SK-N-SH treated with all-trans-retinoic acid at 6 μM for 48 hours (cell line): ENCODE data around the gene VPREB1.

Experiments
- CREB5 ChIP-seq: fragments of 250-450 bp; sonication (Bioruptor Pico); IDR thresholded peaks from 2 replicates; pipeline ENCODE4 v1.5.1; 2020; ENCODE audit warnings: low read depth, mild to moderate bottlenecking, moderate library complexity
- ISL1 ChIP-seq: fragments of 250-450 bp; sonication (Bioruptor Pico); IDR thresholded peaks from 2 replicates; pipeline ENCODE4 v2.1.2; 2022; ENCODE audit warnings: mild to moderate bottlenecking, moderate library complexity
- PATZ1 ChIP-seq: fragments of 250-450 bp; sonication (Bioruptor Pico); IDR thresholded peaks from 2 replicates; pipeline ENCODE4 v1.8.0; 2020; ENCODE audit warnings: mild to moderate bottlenecking, moderate library complexity, borderline replicate concordance
- RARB ChIP-seq: fragments of 250-450 bp; sonication (Bioruptor Pico); IDR thresholded peaks from 2 replicates; pipeline ENCODE4 v1.8.0; 2021; ENCODE audit warnings: mild to moderate bottlenecking, moderate library complexity
- TCF4 ChIP-seq: fragments of 250-450 bp; sonication (Bioruptor Pico); IDR thresholded peaks from 2 replicates; pipeline ENCODE4 v1.8.0; 2021; ENCODE audit warnings: mild to moderate bottlenecking, moderate library complexity, borderline replicate concordance
- TOX ChIP-seq: fragments of 250-450 bp; sonication (Bioruptor Pico); IDR thresholded peaks from 2 replicates; pipeline ENCODE4 v1.8.0; 2021; ENCODE audit warnings: mild to moderate bottlenecking, moderate library complexity, borderline replicate concordance
- TSHZ2 ChIP-seq: fragments of 250-450 bp; sonication (Bioruptor Pico); IDR thresholded peaks from 2 replicates; pipeline ENCODE4 v1.5.0; 2020; ENCODE audit warnings: mild to moderate bottlenecking, moderate library complexity
- ZFP3 ChIP-seq: fragments of 250-450 bp; sonication (Bioruptor Pico); IDR thresholded peaks from 2 replicates; pipeline ENCODE4 v1.5.0; 2020; ENCODE audit warnings: mild to moderate bottlenecking, moderate library complexity
- ZFP30 ChIP-seq: fragments of 450-650 bp; formaldehyde crosslinking; IDR thresholded peaks from 2 replicates; pipeline ENCODE4 v1.5.0; 2022; ENCODE audit warnings: mild to moderate bottlenecking, moderate library complexity
- ZNF565 ChIP-seq: fragments of 450-650 bp; formaldehyde crosslinking; conservative IDR thresholded peaks from 2 replicates; pipeline ENCODE4 v1.5.0; 2020; ENCODE audit warnings: low read depth, mild to moderate bottlenecking, moderate library complexity

GRCh38 chr22:22194931-22195264 is 49.7 kb upstream of the VPREB1 start:
- TF ChIP-seq ZFP30 (CRISPR knock-in tag): no peak
- no peak for TF ChIP-seq TOX (CRISPR knock-in tag)
- TF ChIP-seq ZNF565 (CRISPR knock-in tag): no peak
- TF ChIP-seq ZFP3 (CRISPR knock-in tag): no peak
- no peak for TF ChIP-seq ISL1 (CRISPR knock-in tag)
- no peak for TF ChIP-seq PATZ1 (CRISPR knock-in tag)
- TF ChIP-seq CREB5: no peak
- TF ChIP-seq TSHZ2 (CRISPR knock-in tag): no peak
- TF ChIP-seq TCF4 (CRISPR knock-in tag): no peak
- TF ChIP-seq RARB (CRISPR knock-in tag): no peak
